HEK293 (cell line): ENCODE measurements around the gene AATF.

Experiments
- CTCF ChIP-seq: fragments of 450-650 bp; formaldehyde crosslinking; IDR thresholded peaks from 2 replicates; pipeline ENCODE4 v1.5.1; 2016; ENCODE audit warnings: missing biosample characterization, missing genetic modification characterization
- HOXA7 ChIP-seq: sonication (generic); formaldehyde crosslinking; IDR thresholded peaks from 2 replicates; pipeline ENCODE4 v1.8.1; 2022; ENCODE audit warnings: missing genetic modification reagents, borderline replicate concordance
- SETDB1 ChIP-seq: IDR thresholded peaks from one replicate; pipeline ENCODE4 v1.6.1; 2017; ENCODE audit warnings: mild to moderate bottlenecking, low read length, moderate library complexity, mixed read lengths; ENCODE audit not compliant: insufficient read length
- ZEB2 ChIP-seq: fragments of 450-650 bp; formaldehyde crosslinking; IDR thresholded peaks from 2 replicates; pipeline ENCODE4 v1.5.1; 2016; ENCODE audit warnings: missing biosample characterization, missing genetic modification characterization
- ZNF629 ChIP-seq: fragments of 450-650 bp; formaldehyde crosslinking; IDR thresholded peaks from 2 replicates; pipeline ENCODE4 v1.5.1; 2017; ENCODE audit warnings: missing biosample characterization, missing genetic modification characterization

GRCh38 chr17:37069087-37069486, 120.3 kb downstream of the AATF start:
- no peak for TF ChIP-seq CTCF (tag by site-specific recombination)
- no peak for TF ChIP-seq HOXA7 (CRISPR knock-in tag)
- no peak for TF ChIP-seq ZEB2 (tag by site-specific recombination)
- TF ChIP-seq ZNF629, result no peak
- TF ChIP-seq SETDB1, result no peak
